ENCODE measurements around the gene CLEC11A.

CLEC11A gene

DNA sequence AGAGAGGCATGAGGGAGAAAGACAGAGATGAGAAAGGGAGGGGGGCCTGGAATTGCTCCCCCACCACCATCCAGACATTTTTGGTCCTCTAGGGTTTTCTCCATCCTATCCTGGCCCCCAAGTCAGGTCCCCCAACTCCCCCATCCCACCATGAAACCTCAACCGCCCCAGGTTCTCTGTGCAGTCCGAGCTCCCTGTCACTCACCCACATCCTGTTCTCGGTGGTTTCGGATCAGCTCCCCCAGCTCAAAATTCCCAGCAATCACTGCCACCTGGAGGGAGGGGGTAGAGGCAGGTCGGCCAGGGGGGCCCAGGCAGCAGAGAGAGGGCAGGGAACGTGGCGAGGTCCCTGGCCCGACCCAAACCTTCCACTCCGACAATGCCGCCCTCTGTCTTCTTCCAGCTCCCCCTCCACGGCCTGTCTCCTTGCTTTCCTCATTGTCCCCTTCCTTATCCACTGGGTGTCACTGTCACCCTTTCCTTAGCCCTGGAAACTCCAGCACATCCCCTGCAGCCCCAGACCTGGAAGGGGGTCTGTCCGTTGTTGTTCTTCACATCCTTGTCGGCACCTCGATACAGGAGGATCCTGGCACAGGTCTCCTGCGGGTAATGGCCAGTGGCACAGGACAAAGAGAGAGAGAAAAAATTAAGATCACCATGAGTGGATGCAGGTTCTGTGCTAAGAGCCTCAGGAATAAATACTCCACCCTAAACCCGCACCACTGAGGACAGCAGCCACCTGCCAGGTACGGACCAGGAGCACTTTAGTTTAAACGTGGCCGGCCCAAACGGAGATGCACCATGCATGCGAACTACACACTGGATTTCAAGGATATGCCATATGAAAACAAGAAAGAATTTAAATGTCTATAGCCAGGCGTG lies 19.0 kb upstream of the CLEC11A start:
- DNase-seq (ENCODE audit: low read depth), result no peak

- DNase-seq (ENCODE audit: low read depth), result no peak
Measured at GRCh38 chr19:50705422-50706019, 17.6 kb upstream of the CLEC11A start.

DNA sequence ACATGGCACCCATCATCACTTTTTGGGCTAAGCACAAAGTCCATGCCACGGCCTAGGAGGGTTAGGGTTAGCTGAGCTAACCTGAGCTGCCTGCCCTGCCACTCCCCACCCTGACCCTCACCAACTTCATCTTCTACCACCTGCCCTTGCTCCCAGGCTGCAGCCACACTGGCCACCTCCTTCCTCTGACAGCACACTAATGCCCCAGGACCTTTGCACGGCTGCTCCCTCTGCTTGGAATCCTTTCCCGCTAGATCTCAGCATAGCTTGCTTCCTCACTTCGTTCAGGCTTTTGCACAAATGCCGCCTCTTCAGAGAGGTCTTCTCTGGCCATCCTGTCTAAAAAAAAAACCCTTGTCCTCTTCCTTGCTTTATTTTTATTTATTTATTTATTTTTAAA lies 16.8 kb upstream of the CLEC11A start:
- DNase-seq (ENCODE audit: low read depth), result no peak

GRCh38 chr19:50708179-50708879 lies 14.8 kb upstream of the CLEC11A start:
- DNase-seq (ENCODE audit: low read depth), result no peak

DNA sequence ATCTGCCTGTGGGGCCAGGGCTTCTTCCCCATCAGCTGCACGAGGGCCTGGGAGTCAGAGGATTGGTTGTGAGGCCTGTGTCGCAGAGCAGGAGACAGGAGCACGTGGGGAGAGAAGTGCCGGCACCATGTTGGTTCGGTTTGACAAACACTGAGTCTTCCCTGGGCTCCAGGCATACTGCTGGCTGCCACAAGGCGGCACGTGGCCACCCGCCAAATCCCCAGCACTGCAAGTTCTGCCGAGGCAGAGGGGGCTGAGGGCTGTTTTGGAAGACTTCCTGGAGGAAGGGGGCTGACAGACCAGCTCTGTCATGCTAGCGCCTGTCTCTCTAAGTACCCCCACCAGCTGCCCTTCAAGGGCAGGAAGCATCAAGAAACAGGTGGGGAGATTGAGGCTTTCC lies 13.1 kb upstream of the CLEC11A start:
- no peak for DNase-seq (ENCODE audit: low read depth)

DNA sequence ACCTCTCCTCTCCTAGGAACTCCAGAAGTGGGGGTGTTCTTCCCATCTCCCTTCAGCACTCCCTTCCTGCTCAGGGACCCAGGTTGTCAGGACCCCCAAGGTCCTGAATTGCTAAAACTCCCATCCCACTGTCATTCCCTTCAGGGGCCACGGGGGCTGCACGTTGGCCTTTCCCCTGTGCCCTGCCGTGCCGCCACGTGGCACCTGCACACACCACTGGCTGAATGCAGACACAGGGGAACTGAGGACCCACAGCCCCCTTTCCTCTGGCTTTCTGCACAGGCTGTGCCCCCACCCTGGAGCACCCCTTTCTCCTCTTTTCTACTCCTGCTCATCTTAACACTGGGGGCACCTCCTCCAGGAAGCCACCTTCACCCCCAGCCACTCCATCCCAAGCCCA lies 12.6 kb upstream of the CLEC11A start:
- DNase-seq (ENCODE audit: low read depth), result no peak

DNA sequence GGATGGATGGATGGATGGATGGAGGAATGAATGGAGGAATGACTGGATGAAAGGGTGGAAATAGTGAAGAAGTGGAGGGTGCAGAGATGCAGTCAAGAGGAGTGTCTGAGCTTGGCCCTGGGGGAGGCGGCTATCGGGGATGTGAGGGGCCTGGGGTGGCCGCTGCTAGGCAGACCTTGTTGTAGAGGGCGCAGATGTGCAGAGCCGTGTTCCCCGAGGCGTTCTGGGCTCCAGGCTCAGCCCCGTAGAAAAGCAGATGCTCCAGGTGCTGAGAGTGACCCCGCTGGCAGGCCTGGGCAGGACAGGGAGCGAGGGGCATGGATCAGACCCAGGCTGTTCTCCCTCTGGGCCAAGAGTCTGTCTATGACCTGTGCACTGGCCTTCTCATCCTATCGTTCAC lies 12.0 kb upstream of the CLEC11A start:
- DNase-seq (ENCODE audit: low read depth), result no peak

DNA sequence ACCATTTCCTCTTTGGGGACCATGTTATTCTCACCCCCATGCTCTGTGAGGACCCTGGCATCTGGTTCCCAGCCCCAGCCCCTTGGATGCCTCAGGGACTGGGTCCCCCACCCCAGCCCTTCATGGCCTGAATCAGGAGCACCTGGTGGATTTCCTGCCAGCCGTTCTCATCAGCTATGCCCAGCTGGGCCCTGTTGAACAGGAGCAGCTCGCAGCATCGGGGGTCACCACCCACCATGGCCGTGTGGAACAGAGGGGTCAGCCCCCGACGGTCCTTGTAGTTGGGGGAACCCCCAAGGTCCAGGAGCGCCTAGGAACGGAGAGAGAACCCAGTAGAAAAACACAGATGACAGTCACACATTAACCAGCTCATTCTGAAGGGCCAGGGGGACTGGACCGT lies 11.4 kb upstream of the CLEC11A start:
- no peak for DNase-seq (ENCODE audit: low read depth)

DNA sequence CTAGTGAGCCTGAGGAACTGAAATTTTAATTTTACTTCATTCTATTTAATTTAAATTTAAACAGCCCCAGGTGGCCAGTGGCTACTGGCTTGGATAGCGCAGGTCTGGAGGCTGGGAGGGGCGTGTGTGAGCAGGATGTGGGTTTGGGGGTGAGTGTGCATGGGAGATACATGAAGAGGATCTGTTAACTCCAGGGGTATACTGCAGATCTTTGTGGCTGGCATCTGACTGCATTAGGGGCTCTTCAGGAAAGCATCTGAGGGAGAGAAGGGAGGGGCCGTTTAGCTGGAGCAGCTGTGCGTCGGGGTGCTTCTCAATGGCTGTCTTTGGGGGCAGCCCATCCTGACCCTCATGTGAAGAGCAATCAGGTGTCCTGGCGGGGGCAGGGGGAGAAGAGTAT lies 10.3 kb upstream of the CLEC11A start:
- no peak for DNase-seq (ENCODE audit: low read depth)

DNA sequence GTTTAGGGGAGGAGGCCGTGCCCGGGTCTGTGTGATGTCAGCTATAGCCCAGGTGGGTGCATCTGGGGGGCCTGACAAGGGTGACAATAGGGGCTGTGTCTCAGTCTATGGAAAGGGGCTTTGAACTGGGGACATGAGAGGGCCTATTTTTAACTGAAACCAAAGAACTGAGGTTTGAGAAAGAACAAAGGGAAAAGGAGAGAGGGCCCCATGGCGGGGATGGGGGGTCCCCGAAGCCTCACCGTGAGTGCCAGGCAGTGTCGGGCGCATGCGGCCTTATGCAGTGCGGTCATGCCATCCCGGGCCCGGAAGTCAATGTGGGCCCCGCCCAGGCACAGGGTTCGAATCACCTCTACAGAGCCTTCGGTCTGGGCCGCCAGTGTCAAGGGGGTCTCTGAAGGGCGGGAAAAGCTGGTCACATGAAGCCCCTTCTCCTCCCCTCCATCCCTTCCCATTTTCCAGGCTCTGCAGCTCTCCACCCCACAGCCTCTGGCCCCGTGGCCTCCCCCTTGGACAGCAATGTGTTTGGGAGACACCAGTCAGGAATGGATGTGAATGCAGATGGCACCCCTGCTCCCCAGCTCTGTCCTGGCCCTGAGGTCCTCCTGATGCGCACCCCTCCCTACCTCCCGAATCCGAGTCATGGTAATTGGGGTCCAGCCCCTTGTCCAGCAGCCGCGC lies 9.5 kb upstream of the CLEC11A start:
- DNase-seq (ENCODE audit: low read depth), result no peak

DNA sequence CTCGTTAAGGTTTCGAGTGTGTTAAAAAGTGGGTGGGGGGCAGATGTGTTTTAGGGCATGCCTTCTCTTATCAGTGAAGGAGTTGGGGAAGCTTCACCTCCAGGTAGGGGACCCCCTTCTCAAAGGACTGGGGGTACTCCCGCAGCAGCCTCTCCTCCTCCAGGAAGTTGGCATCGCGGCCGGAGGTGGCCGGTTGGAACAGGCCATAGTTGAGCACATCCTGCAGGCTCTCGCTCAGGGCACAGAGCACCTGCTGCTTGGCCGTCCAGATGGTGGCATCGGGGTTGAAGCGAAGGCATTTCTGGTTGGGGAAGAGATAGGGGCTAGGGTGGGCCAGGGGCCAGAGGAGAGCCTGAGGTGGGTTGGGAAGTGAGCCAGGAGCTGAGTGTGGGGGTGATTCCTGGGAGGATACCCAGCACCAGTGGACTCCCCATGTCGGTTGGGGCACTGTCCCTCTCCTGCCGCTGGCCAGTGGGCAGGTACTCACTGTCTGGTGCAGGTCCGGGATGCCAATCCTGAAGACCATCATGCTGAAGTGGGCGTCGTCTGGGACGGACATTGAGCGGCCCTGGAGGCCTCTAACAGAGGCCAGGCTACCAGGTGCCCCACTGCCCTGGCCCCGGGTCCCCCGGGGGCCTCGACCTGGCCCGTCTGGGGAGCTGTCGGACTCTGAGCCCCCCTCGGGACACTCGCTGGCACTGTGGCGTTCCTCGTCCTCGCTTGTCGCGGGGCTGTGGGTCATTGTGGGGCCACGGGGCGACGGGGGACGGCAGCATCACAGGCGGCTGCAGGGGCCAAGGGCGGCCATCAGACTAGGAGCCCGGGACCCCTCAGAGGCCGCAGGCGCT lies 6.8 kb upstream of the CLEC11A start:
- no peak for DNase-seq (ENCODE audit: low read depth)

DNA sequence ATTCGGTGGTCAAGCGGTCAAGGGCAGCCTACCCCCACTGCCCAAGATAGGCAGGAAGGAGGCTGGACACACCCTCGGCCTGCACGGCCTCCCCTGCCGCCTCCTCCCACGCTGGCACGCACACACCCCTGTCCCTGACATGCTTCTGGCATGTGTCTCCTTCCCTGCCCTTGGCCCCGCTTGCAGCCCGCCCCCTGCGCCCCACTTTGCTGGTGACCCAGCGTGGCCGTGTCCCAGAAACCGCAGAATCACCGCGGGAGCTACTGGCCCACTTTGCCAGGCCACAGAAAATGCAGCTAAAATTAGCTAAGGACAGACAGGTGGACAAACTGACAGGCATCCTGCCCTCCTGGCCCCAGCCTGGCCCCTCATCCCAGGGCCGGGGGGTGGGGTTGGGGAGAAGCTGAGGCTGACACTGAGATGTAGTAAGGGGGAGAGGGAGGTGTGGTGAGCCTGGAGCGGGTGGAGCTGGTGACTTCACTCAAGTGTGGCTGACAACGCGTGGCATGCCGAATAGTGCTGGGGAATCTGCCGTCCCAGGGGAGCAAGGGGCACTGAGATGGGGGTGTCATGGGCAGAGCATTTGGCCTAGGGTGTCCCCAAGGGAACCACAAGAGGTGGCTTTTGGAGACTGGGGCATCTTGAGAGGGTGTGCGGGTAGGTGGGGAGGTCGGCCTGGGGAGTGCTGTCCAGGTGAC lies 6.0 kb upstream of the CLEC11A start:
- DNase-seq (ENCODE audit: low read depth), result no peak

DNA sequence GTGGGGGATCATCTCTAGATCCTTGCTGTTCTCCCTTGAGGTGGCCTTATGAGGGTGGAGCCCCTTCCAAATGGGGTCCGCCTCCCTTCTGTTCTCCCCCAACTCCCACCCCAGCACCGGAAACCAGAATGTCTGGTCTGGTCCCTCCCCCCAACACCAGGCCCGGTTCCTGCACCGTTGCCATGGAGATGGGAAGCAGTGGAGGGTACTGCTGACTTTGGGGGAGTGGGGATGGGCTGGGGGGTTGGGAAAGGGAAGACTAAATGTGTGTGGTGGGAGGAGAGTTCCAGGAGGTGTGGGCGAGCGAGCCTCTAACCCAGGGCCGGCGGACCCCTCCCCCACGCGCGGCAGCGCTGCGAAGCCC lies 5.3 kb upstream of the CLEC11A start:
- DNase-seq (ENCODE audit: low read depth), result no peak

DNA sequence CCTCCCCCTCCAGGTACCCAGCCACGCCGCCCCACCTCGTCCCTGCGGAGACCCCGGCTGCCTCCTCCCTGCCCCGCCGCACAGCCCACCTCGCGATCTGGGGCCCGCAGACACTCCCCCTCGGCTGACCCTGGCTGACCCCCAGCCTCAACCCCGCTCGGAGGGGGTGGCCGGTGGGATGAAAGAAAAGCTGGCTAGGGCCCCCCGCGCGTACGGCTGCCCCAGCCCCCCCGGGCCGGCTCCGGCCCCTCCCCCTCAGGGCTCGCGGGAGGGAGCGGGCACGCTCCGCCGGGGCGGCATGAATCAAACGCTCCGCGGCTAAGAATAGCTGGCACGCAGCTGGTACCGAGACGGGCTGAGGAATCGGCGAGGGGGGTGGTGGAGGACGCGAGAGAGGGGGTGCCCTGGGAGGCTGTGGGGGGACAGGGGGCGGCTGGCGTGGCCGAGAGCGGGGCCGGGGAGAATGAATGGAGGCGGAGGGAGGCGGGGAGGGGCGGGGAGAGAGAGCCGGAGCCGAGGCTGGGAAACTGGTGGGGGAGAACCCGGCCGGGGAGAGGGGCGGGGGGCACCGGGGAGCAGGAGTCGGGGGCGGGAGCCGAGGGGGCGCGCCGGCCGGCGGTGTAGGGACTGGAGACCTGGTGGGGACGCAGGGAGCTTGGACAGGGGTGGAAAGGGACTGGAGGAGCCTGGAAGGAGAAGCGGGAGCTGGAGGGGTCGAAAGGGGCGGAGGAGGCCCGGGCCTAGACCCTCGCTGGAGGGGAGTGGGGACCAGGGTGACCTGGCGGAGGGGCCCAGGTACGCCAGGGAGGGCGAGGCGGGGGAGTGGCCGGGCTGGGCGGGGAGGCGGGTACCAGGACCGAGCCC lies 4.7 kb upstream of the CLEC11A start:
- DNase-seq (ENCODE audit: low read depth), result no peak

DNA sequence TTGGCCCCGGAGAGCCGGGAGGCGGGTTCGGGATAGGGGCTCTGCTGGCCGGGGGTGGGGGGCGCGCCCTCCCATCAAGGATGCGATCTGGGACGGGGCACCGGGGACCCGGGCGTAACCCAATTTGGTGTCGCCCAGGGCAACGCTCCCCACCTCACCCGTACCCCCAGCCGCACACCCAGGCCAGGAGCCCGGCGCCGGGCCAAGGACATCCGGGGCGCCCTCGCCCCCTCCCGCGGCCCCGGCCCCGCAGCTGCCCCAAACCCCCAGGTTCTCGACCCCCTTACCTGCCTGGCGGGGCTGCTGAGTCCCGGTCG lies 4.1 kb upstream of the CLEC11A start:
- no peak for DNase-seq (ENCODE audit: low read depth)

GRCh38 chr19:50719566-50719965 lies 3.6 kb upstream of the CLEC11A start, which contains the start of gene SHANK1:
Gene SHANK1 (minus strand): TSS chr19:50719802. CDS start chr19:50716919, 2,883 bp downstream.
- DNase-seq (ENCODE audit: low read depth), result no peak

DNA sequence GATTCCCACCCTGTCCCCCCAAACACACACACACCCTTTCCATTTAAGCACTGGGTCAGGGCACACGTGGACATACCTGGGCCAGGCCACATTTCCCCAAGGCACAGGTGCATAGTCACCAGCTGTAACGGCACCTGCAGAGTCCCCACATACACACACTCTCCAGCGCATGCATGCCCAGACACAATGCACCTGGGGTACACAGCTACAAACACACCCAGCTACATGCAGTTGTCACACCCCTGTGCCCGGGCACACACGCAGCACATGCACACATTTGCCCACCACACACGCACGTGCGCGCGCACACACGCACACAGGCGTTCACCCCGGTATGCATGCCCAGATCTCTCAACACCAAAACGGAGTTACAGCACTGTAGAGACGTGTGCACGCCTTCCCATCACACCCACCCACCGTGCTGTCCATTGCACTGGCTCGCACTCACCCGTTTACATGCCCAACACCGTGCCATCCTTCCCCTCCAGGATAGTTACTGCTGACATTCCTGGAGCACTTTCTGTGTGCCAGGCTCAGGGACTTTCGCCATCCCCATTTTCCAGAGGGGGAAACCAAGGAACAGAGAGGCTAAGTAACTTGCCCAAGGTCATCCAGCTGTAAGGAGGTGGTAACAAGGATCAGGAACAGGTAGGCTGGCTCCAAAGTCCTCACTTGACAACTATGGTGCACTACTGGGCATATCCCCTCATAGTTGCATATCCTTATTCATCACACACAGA lies 2.8 kb upstream of the CLEC11A start:
- no peak for DNase-seq (ENCODE audit: low read depth)

DNA sequence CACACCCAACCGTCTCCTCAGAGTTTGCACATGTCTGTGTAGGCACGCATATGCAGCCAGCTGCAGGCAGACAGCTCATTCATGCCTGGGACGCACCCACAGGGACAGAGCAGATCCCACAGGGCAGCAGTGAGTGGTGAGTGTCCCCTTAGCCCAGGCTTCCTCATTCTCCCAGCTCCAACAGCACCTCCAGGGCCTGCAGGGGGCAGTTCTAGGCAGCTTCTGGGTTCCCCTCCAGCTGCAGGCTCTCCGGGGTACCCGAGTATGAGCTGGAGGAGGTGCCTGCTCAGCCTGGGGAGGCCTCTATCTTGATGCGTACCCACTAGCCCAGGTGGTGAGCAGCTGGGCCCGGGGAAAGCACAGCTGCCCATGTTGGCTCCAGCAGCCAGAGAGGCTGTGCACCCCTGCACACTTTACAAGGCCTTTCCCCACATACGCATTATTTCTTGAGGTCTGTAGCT lies 2.2 kb upstream of the CLEC11A start:
- DNase-seq (ENCODE audit: low read depth), result no peak

DNA sequence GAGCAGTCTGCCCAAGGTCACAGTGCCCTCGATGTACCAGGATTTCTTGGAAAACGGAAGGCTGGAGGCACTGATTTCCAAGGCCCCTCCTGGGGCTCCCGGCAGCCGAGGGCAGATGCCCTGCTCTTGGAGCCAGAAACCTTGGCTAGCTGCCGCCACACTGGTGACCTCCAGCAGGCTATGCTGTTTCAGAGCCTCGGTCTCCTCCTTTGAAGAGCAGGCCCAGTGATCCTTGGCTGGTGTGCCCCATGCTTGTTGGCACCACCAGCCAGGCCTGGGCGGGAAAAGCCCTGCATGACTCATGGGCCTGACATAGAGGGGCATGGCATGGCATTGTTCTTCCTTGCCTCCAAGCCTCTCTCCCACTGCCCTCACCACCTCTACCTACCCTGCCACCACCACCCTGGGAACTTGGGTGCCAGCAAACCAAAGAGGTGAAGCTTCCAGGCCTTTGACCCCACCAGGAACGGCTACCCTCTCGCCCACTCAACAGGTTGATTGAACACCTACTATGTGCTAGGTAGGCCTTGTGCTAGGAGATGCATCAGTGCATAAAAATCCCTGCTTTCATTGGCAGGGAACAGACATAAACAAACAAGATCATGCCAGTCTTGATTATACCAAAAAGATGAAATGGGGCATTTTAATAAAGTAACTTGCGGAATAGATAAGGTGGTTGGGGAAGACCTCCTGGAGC lies 1.6 kb upstream of the CLEC11A start:
- no peak for DNase-seq (ENCODE audit: low read depth)
